ENCODE results near the gene CA10. TPM values are rescaled to one million over a fixed set of nuclear protein-coding genes. Genes with fewer than 3 reads are reported as not detected.

Gene CA10
- polyA plus RNA-seq, 1 donor (not counting 4 experiments of a cell fraction or from before 2014, with no cell fraction given) = 2.9 TPM

- H3K9me1 ChIP-seq (ENCODE audit: control insufficient read depth, extremely low read depth, insufficient read depth, low read length) = no peaks in the 10 kb centered on the region
- no peaks in the 10 kb centered on the region for H3K9me3 ChIP-seq (ENCODE audit: control insufficient read depth, low read depth, low read length)
- no peaks in the 10 kb centered on the region for H4K20me1 ChIP-seq (ENCODE audit: control insufficient read depth, extremely low read depth, insufficient read depth, low read length)
- FAIRE-seq (no peak), DNase-seq (ENCODE audit: low read depth, low spot score) (no peak)
- no peaks in the 10 kb centered on the region for H3K27me3 ChIP-seq (ENCODE audit: control insufficient read depth, extremely low read depth, insufficient read depth, low read length)
- no peaks in the 10 kb centered on the region for H3K4me1 ChIP-seq (ENCODE audit: control insufficient read depth, extremely low read depth, insufficient read depth, low read length)
- H3K27ac ChIP-seq (ENCODE audit: control insufficient read depth, insufficient read depth, low read length) = no peak overlapping the region
- dilution Hi-C loops (cut with MboI; ENCODE audit: extremely low pct_ligation_motif_present, low sequenced_read_pairs) = no loop called here
- H3K9ac ChIP-seq (ENCODE audit: control insufficient read depth, extremely low read depth, insufficient read depth, low read length) = no peak overlapping the region
- no peak overlapping the region for H3K4me3 ChIP-seq (ENCODE audit: control insufficient read depth in 2 of 3, extremely low read depth in 1 of 3, insufficient read depth in 2 of 3, low read depth in 1 of 3, low read length in 3 of 3)
- no peaks in the 10 kb centered on the region for H3K36me3 ChIP-seq (ENCODE audit: control insufficient read depth in 2 of 2, extremely low read depth in 1 of 2, insufficient read depth in 2 of 2, low read length in 2 of 2)
- no peak overlapping the region for H3K4me2 ChIP-seq (ENCODE audit: control insufficient read depth, extremely low read depth, insufficient read depth, low read depth, low read length)
- TF ChIP-seq EZH2 (IDR thresholded peaks at IDR 0.05; ENCODE audit: low read length) = no peak
- TF ChIP-seq, protein P1, sequence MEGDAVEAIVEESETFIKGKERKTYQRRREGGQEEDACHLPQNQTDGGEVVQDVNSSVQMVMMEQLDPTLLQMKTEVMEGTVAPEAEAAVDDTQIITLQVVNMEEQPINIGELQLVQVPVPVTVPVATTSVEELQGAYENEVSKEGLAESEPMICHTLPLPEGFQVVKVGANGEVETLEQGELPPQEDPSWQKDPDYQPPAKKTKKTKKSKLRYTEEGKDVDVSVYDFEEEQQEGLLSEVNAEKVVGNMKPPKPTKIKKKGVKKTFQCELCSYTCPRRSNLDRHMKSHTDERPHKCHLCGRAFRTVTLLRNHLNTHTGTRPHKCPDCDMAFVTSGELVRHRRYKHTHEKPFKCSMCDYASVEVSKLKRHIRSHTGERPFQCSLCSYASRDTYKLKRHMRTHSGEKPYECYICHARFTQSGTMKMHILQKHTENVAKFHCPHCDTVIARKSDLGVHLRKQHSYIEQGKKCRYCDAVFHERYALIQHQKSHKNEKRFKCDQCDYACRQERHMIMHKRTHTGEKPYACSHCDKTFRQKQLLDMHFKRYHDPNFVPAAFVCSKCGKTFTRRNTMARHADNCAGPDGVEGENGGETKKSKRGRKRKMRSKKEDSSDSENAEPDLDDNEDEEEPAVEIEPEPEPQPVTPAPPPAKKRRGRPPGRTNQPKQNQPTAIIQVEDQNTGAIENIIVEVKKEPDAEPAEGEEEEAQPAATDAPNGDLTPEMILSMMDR (optimal IDR thresholded peaks at IDR 0.05 in 1 of 3, IDR thresholded peaks at IDR 0.05 in 1 of 3, conservative IDR thresholded peaks at IDR 0.05 in 1 of 3; ENCODE audit: extremely low read depth in 1 of 3, insufficient read depth in 2 of 3, low read length in 3 of 3) = no peak
- no peak overlapping the region for H2AFZ ChIP-seq (ENCODE audit: control insufficient read depth, low read length)
- no peaks in the 10 kb centered on the region for H3K79me2 ChIP-seq (ENCODE audit: control insufficient read depth, insufficient read depth, low read length)
Measured at GRCh38 chr17:51607512-51607911, 551.0 kb downstream of the CA10 start.

- dilution Hi-C loops (cut with MboI; ENCODE audit: extremely low pct_ligation_motif_present, low sequenced_read_pairs) = no loop called here
Measured at GRCh38 chr17:51604299-51605020, 554.1 kb downstream of the CA10 start.

More at GRCh38 chr17:51604299-51605020, 554.1 kb downstream of the CA10 start:
- Histone ChIP-seq H3K9me3 (ENCODE audit: control insufficient read depth, low read depth, low read length) (no peaks in the 10 kb centered on the region), H3K9me1 (ENCODE audit: control insufficient read depth, extremely low read depth, insufficient read depth, low read length) (no peaks in the 10 kb centered on the region), H4K20me1 (ENCODE audit: control insufficient read depth, extremely low read depth, insufficient read depth, low read length) (no peaks in the 10 kb centered on the region), H3K36me3 (ENCODE audit: control insufficient read depth in 2 of 2, extremely low read depth in 1 of 2, insufficient read depth in 2 of 2, low read length in 2 of 2) (no peaks in the 10 kb centered on the region), H3K27me3 (ENCODE audit: control insufficient read depth, extremely low read depth, insufficient read depth, low read length) (no peaks in the 10 kb centered on the region), H3K4me2 (ENCODE audit: control insufficient read depth, extremely low read depth, insufficient read depth, low read depth, low read length) (no peak overlapping the region), H3K79me2 (ENCODE audit: control insufficient read depth, insufficient read depth, low read length) (no peaks in the 10 kb centered on the region), H3K27ac (ENCODE audit: control insufficient read depth, insufficient read depth, low read length) (no peak overlapping the region), H3K9ac (ENCODE audit: control insufficient read depth, extremely low read depth, insufficient read depth, low read length) (no peak overlapping the region), H3K4me1 (ENCODE audit: control insufficient read depth, extremely low read depth, insufficient read depth, low read length) (no peaks in the 10 kb centered on the region), H2AFZ (ENCODE audit: control insufficient read depth, low read length) (no peak overlapping the region), H3K4me3 (ENCODE audit: control insufficient read depth in 2 of 3, extremely low read depth in 1 of 3, insufficient read depth in 2 of 3, low read depth in 1 of 3, low read length in 3 of 3) (no peak overlapping the region)
- DNase-seq (ENCODE audit: low read depth, low spot score) (no peak), FAIRE-seq (no peak)
- no peak for TF ChIP-seq EZH2 (IDR thresholded peaks at IDR 0.05; ENCODE audit: low read length)

All from keratinocyte (primary cell).